OCI-LY7 (cell line): ENCODE results near the gene MYF5.

Experiments used
- CTCF ChIP-seq: fragments of 200-600 bp; sonication (generic); conservative IDR thresholded peaks from 2 replicates; pipeline ENCODE4 v1.5.1; 2014; ENCODE audit warnings: mild to moderate bottlenecking, antibody characterized with exemption, low read length, moderate library complexity, mixed read lengths
- EZH2phosphoT487 ChIP-seq: fragments of 200-600 bp; sonication (generic); IDR thresholded peaks from 2 replicates; pipeline ENCODE4 v1.6.1; 2018; ENCODE audit warnings: low read depth, borderline replicate concordance, mild to moderate bottlenecking, mixed run types, antibody characterized with exemption, low read length, moderate library complexity, mixed read lengths

GRCh38 chr12:80712866-80713265 is 3.8 kb upstream of the MYF5 start:
- no peak for TF ChIP-seq CTCF
- no peak for TF ChIP-seq EZH2phosphoT487
